CD4-positive, alpha-beta T cell treated with Interleukin-2 at 100 ng/mL for 4 hours (primary cell): ENCODE measurements around the gene BTBD16.

Source experiments
- DNase-seq: peaks from one replicate; pipeline ENCODE4 v3.0.0-alpha.2; 2020; ENCODE audit warnings: low spot score

BTBD16 gene

GRCh38 chr10:122273966-122274545, 3.0 kb downstream of the BTBD16 start:
- DNase-seq: no peak

- no peak for DNase-seq
Measured at GRCh38 chr10:122276611-122277208, 5.6 kb downstream of the BTBD16 start.

DNA sequence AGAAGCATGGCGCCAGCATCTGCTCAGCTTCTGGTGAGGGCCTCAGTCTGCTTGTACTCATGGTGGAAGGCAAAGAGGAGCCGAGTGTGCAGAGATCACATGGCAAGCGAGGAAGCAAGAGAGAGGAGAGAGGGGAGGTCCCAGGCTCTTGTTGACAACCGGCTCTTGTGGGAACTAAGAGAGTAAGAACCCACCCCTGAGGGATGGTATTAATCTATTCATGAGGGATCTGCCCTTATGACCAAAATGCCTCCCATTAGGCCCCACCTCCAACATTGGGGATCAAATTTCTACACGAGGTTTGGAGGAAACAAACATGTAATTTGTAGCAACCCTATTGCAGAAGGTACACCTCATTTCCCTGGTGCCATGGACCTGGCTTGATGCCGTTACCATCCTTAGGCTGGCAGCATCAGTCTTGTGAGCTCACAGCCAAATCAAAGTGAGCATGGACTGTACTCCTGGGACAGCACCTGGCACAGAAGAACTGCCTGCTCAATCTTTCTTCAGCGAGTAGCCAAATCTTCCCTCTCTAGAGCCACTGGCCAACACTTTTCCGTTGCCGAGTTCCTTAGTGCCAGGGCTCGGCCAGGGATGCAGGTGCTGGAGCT, 6.5 kb downstream of the BTBD16 start:
- no peak for DNase-seq

- no peak for DNase-seq
Measured at GRCh38 chr10:122279725-122280141, 8.6 kb downstream of the BTBD16 start.

DNA sequence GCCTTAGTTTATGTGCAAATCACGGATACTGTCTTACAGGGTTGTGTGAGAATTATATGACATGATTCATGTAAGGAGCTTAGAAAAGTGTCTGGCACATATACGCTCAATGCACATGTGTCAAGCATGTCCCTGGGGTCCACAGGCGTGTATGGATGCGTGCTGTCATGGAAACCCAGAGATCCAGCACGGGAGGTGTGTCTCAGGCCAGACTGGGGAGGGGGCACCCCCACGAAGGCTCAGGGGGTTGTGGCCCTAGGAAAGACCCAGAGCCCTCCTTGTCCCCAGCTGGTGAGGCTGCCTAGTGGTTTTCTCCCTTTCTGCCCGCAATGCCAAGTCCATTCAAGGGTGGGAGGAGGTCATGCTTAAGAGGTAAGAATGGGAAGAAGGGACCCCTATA, 9.1 kb downstream of the BTBD16 start:
- DNase-seq: no peak

GRCh38 chr10:122281018-122281626, 10.0 kb downstream of the BTBD16 start:
- DNase-seq: no peak

GRCh38 chr10:122281751-122282150, 10.7 kb downstream of the BTBD16 start:
- no peak for DNase-seq

GRCh38 chr10:122282253-122282671, 11.2 kb downstream of the BTBD16 start:
- DNase-seq: no peak

GRCh38 chr10:122282909-122283308, 11.8 kb downstream of the BTBD16 start:
- no peak for DNase-seq

- no peak for DNase-seq
Measured at GRCh38 chr10:122285506-122286444, 14.7 kb downstream of the BTBD16 start.

DNA sequence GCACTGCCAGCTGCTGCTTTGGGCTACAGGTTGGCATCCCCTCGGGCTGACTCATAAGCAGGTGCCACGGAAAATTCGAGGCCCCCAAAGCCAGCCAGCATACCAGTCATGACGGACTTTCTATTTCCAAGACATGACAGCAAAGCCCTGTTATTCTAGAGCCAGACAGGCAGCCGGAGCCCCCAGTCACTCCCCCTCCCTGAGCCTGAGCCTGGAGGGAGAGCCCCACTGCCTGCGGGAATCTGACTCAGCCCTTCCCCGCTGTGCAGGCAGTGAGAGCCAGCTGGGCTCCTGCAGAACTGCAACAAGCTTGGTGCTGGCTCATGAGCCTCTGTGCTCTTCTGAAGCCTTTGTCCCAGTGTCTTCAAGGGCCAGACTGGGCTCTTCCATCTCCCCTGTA, 15.8 kb downstream of the BTBD16 start:
- DNase-seq: no peak

GRCh38 chr10:122287570-122287969, 16.5 kb downstream of the BTBD16 start:
- no peak for DNase-seq

- no peak for DNase-seq
Measured at GRCh38 chr10:122288262-122288661, 17.2 kb downstream of the BTBD16 start.

DNA sequence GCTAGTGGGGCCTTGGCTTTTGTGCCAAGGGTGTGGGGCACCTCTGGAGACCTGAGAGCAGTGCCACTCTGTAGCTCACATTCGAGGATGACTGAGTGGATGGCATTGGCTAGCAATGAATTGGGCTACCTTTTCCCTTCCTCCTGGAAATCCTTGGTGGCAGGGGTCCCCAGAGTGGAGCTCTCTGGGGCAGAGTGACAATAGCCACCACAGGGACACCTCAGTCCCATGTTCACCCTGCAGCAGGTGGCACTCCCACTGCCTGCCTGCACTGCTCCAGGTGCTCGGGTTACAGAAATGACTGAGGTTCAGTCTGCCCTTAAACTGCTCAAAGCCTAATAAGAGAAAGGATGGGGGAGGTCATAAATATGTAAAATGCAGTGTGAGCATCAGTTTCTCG, 17.8 kb downstream of the BTBD16 start:
- DNase-seq: no peak

GRCh38 chr10:122290334-122290733, 19.2 kb downstream of the BTBD16 start:
- no peak for DNase-seq

GRCh38 chr10:122290833-122291532, 19.9 kb downstream of the BTBD16 start:
- DNase-seq: no peak

DNA sequence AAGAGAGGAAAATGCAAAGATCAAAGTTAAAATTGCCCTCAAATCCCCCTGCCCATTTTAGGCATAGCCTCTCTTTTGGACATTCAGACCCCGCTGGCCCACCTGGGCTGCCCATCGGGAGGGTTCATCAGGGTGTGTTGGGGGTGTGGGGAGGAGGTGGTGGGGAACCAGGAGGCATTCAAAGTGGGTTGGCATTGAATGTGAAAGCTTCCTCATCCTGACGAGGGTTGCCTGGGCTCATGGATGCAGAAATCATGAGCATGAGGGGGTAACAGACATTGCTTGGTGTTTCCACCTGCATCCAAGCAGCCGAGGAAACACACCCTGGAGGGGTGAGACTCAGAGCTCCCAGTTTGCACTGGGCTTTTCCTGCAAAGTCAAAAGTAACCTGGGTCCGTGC, 20.6 kb downstream of the BTBD16 start:
- no peak for DNase-seq

GRCh38 chr10:122292376-122292775, 21.3 kb downstream of the BTBD16 start:
- DNase-seq: no peak

DNA sequence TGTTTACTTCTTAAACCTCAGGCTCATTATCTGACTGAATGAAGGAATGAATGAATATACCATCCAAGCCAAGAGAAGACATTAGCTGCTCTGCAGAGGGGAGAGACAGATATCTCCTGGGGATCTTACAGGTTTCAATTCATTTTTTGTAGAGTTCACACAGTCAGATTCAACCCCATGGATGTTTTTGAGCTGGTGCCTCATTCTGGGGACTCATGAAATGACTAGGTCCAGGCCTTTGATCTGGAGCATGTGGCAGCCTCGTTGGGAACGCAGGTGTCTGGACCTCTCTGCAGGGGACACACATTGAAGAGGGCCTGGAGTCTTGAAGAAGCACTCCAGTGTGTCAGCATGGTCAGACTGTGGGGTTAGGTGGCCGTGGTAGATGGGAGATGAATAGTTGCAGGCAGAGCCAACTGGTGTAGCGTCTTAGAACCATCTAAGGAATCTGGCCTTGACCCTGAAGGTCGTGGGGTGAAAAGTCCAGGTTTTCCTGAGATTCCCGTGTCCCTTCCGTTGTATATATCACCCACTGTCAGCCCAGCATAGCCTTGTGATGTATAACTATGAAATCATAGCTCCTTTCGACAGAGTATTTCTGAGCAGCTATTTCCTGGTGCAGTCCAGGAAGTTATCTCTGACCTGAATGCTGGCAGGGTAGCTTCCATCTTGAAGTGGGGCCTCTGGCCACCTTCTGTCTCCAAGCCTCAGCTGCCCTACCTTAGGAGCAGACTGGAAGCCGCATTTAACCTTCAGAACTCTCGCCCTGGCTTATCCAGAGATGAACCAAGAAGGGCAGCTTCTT, 22.3 kb downstream of the BTBD16 start:
- DNase-seq: no peak

GRCh38 chr10:122293961-122294380, 22.9 kb downstream of the BTBD16 start:
- DNase-seq: no peak
